ENCODE results near the gene ERAP2. TPM values are rescaled to one million over a fixed set of nuclear protein-coding genes. Genes with fewer than 3 reads are reported as not detected.

Gene ERAP2, protein sequence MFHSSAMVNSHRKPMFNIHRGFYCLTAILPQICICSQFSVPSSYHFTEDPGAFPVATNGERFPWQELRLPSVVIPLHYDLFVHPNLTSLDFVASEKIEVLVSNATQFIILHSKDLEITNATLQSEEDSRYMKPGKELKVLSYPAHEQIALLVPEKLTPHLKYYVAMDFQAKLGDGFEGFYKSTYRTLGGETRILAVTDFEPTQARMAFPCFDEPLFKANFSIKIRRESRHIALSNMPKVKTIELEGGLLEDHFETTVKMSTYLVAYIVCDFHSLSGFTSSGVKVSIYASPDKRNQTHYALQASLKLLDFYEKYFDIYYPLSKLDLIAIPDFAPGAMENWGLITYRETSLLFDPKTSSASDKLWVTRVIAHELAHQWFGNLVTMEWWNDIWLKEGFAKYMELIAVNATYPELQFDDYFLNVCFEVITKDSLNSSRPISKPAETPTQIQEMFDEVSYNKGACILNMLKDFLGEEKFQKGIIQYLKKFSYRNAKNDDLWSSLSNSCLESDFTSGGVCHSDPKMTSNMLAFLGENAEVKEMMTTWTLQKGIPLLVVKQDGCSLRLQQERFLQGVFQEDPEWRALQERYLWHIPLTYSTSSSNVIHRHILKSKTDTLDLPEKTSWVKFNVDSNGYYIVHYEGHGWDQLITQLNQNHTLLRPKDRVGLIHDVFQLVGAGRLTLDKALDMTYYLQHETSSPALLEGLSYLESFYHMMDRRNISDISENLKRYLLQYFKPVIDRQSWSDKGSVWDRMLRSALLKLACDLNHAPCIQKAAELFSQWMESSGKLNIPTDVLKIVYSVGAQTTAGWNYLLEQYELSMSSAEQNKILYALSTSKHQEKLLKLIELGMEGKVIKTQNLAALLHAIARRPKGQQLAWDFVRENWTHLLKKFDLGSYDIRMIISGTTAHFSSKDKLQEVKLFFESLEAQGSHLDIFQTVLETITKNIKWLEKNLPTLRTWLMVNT
- 0.80 TPM for polyA plus RNA-seq (2012; ENCODE audit: insufficient read depth, insufficient read length, low read depth)

- H3K4me3 ChIP-seq (ENCODE audit: low read depth, low read length), result peak within 1 kb of the TSS; percentile 57
- H3K4me1 ChIP-seq, result peaks cover 5% of the 10 kb centered on the region
- no peak for DNase-seq
- H3K9me3 ChIP-seq, result no peaks in the 10 kb centered on the region
- H3K36me3 ChIP-seq, result no peaks in the 10 kb centered on the region
- no peak for TF ChIP-seq CTCF (IDR thresholded peaks at IDR 0.05; ENCODE audit: low read depth, low read length)
- no peaks in the 10 kb centered on the region for H3K27me3 ChIP-seq
Measured at GRCh38 chr5:96876292-96876850, at the start of gene ERAP2. ERAP2 (plus strand) TSS chr5:96876500; CDS start chr5:96879686, 3,186 bp downstream.

DNA sequence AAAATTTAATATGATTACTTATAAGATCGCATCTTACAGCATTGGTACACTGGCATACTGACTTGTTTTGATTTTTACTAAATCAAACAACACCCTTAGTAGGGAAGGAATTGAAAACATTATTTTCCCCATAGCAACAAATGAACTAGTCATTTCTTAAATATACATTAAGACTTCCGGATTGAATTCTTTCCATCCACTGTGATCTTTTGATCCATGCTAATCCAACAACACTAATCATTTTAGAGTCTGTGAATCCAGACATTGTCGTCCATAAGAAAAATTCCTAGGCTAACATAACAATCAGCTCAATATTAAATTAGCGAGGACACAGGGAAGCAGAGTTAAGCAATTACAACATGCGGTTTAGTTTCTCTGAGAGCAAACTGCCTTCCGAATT lies 47.0 kb upstream of the ERAP2 start:
- H3K4me3 ChIP-seq (ENCODE audit: low read depth, low read length), result no peak overlapping the region
- no peaks in the 10 kb centered on the region for H3K36me3 ChIP-seq
- no peaks in the 10 kb centered on the region for H3K9me3 ChIP-seq
- no peak for TF ChIP-seq CTCF (IDR thresholded peaks at IDR 0.05; ENCODE audit: low read depth, low read length)
- DNase-seq, result no peak
- peaks cover 16% of the 10 kb centered on the region for H3K4me1 ChIP-seq
- H3K27me3 ChIP-seq, result no peaks in the 10 kb centered on the region

DNA sequence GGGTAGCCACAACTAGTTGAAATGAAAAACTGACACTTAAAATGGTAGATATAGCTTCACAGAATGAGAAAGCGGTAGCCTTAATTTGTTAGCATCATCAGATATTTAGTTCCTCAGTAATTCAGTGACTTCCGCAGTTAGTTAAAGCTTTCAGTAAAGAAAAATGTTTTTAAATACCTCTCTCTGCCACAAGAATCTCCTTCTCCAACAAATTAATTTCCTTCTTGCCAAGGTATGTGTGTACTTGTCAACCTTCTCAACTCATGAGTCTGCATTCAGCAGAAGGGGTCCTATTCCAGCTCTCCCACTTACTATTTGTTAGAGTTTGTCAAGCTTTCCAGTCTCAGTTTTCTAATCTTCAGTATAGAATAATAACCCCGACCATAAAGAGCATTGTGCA lies 42.3 kb upstream of the ERAP2 start:
- H3K27me3 ChIP-seq, result no peaks in the 10 kb centered on the region
- H3K4me1 ChIP-seq, result peaks cover 14% of the 10 kb centered on the region
- DNase-seq, result no peak
- H3K9me3 ChIP-seq, result no peaks in the 10 kb centered on the region
- no peak overlapping the region for H3K4me3 ChIP-seq (ENCODE audit: low read depth, low read length)
- TF ChIP-seq CTCF (IDR thresholded peaks at IDR 0.05; ENCODE audit: low read depth, low read length), result no peak
- no peaks in the 10 kb centered on the region for H3K36me3 ChIP-seq

- Histone ChIP-seq H3K9me3 (no peaks in the 10 kb centered on the region), H3K36me3 (no peaks in the 10 kb centered on the region), H3K4me1 (peaks cover 9% of the 10 kb centered on the region; the same call in 1 of the 2 replicates), H3K4me3 (ENCODE audit: low read depth, low read length) (no peak overlapping the region), H3K27me3 (no peaks in the 10 kb centered on the region)
- no peak for DNase-seq
- no peak for TF ChIP-seq CTCF (IDR thresholded peaks at IDR 0.05; ENCODE audit: low read depth, low read length)
Measured at GRCh38 chr5:96835791-96836191, 40.5 kb upstream of the ERAP2 start.

GRCh38 chr5:96836817-96837216 lies 39.5 kb upstream of the ERAP2 start:
- H3K36me3 ChIP-seq, result no peaks in the 10 kb centered on the region
- H3K27me3 ChIP-seq, result no peaks in the 10 kb centered on the region
- no peak for TF ChIP-seq CTCF (IDR thresholded peaks at IDR 0.05; ENCODE audit: low read depth, low read length)
- H3K9me3 ChIP-seq, result no peaks in the 10 kb centered on the region
- peaks cover 4% of the 10 kb centered on the region; the same call in 1 of the 2 replicates for H3K4me1 ChIP-seq
- no peak overlapping the region for H3K4me3 ChIP-seq (ENCODE audit: low read depth, low read length)
- DNase-seq, result no peak
